Measurements from ENCODE around the gene ZBED4. TPM values are rescaled to one million over a fixed set of nuclear protein-coding genes. Genes with fewer than 3 reads are reported as not detected.
A peak's percentile ranks its signal among the peaks of the same experiment; 100 is the strongest.

Gene ZBED4
- total and polyA plus RNA-seq, 2 of the 13 experiments (the other 11 are each of a cell fraction or from before 2014, with no cell fraction given) = 5.4 to 9.6 TPM

DNA sequence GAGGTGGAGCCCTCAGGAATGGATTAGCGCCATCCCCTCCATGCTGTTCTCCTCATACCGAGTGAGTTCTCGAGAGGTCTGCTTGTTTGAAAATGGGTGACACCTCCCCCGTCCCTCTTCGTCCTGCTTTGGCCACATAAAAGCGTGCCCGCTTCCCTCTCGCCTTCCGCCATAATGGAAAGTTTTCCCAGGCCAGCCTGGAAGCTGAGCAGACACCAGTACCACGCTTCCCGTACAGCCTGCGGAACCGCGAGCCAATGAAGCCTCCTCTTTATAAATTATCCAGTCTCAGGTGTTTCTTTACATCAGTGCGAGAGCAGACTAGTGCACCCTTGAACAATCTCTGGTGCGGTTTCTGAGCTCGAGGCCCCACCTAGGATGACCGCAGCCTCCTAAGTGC lies 51.8 kb downstream of the ZBED4 start:
- no peak for TF ChIP-seq ZNF614 (CRISPR knock-in tag; IDR thresholded peaks at IDR 0.05; ENCODE audit: borderline replicate concordance)
- no peak for TF ChIP-seq ZNF513 (CRISPR knock-in tag; conservative IDR thresholded peaks at IDR 0.05)
- no peak for TF ChIP-seq SALL1 (CRISPR knock-in tag; IDR thresholded peaks at IDR 0.05)
- no peak for TF ChIP-seq NR2F1 (CRISPR knock-in tag; IDR thresholded peaks at IDR 0.05)
- Histone ChIP-seq H3K4me1 (ENCODE audit: insufficient read depth, low read length) (peaks cover 6% of the 10 kb centered on the region), H4K20me1 (ENCODE audit: insufficient read depth, low read length) (peaks cover 3% of the 10 kb centered on the region; the same call in 1 of the 2 replicates), H3K27ac (ENCODE audit: extremely low read length, insufficient read depth, low read length) (no peak overlapping the region), H3K36me3 (replicated peaks in 1 of 2; ENCODE audit: control insufficient read depth in 1 of 2, insufficient read depth in 2 of 2, low read length in 2 of 2) (peaks cover 7 to 29% of the 10 kb centered on the region in 2 experiments; a peak in 4 of 5 replicates), H3K79me2 (ENCODE audit: insufficient read depth, low read length) (no peaks in the 10 kb centered on the region), H3K27me3 (ENCODE audit: control insufficient read depth in 1 of 2, insufficient read depth in 2 of 2, low read length in 2 of 2) (no peaks in the 10 kb centered on the region), H3K9ac (ENCODE audit: insufficient read depth, low read depth, low read length) (no peak overlapping the region), H3K9me3 (ENCODE audit: low read length) (no peaks in the 10 kb centered on the region), H3K4me3 (replicated peaks in 1 of 3; ENCODE audit: insufficient read depth in 1 of 3, low read depth in 2 of 3, low read length in 3 of 3) (no peak overlapping the region), H2AFZ (ENCODE audit: low read length) (no peak overlapping the region), H3K4me2 (ENCODE audit: low read depth, low read length) (no peak overlapping the region)
- no TSS peak for BruUV-seq (replicated peaks)
- DNase-seq (ENCODE audit: low spot score) = no peak
- in situ Hi-C loops (cut with HindIII; ENCODE audit: extremely low pct_ligation_motif_present, low pct_unique_long_range_greater_than_20kb) = no loop called here
- POLR2A ChIA-PET = no interaction called here
- intact Hi-C loops (cut with micrococcal nuclease; ENCODE audit: unreplicated experiment) = no loop called here
- 96% methylated on average over 17 of the region's 18 CpGs for WGBS (ENCODE audit: low lambda C conversion rate)
- no peak for FAIRE-seq
- ATAC-seq = no peak
- CTCF ChIA-PET (ENCODE audit: low intra/inter-chr PET ratio, low total read pairs) = no interaction called here

- TF ChIP-seq AGO2 (optimal IDR thresholded peaks at IDR 0.05; ENCODE audit: low read depth, low read length) (peak; percentile 49), TAF15 (IDR thresholded peaks at IDR 0.05; ENCODE audit: low read depth, low read length, poor library complexity, severe bottlenecking) (no peak)
- H3K4me3 ChIP-seq (replicated peaks in 1 of 3; ENCODE audit: insufficient read depth in 1 of 3, low read depth in 2 of 3, low read length in 3 of 3) = no peak overlapping the region
- CTCF ChIA-PET (ENCODE audit: low intra/inter-chr PET ratio, low total read pairs) = no interaction called here
- DNase-seq (ENCODE audit: low spot score) = no peak
- H3K4me2 ChIP-seq (ENCODE audit: low read depth, low read length) = no peak overlapping the region
- no peaks in the 10 kb centered on the region for H3K27me3 ChIP-seq (ENCODE audit: control insufficient read depth in 1 of 2, insufficient read depth in 2 of 2, low read length in 2 of 2)
- no peaks in the 10 kb centered on the region for H3K79me2 ChIP-seq (ENCODE audit: insufficient read depth, low read length)
- intact Hi-C loops (cut with micrococcal nuclease; ENCODE audit: unreplicated experiment) (no loop called here), in situ Hi-C loops (cut with HindIII; ENCODE audit: extremely low pct_ligation_motif_present, low pct_unique_long_range_greater_than_20kb) (no loop called here)
- POLR2A ChIA-PET = no interaction called here
- H4K20me1 ChIP-seq (ENCODE audit: insufficient read depth, low read length) = peaks cover 3% of the 10 kb centered on the region; the same call in 1 of the 2 replicates
- H2AFZ ChIP-seq (ENCODE audit: low read length) = no peak overlapping the region
- 95% methylated on average over 12 of the region's 28 CpGs for WGBS (ENCODE audit: low lambda C conversion rate)
- H3K4me1 ChIP-seq (ENCODE audit: insufficient read depth, low read length) = peaks cover 12% of the 10 kb centered on the region
- H3K9me3 ChIP-seq (ENCODE audit: low read length) = no peaks in the 10 kb centered on the region
- ATAC-seq = no peak
- no TSS peak for BruUV-seq (replicated peaks)
- H3K36me3 ChIP-seq (replicated peaks in 1 of 2; ENCODE audit: control insufficient read depth in 1 of 2, insufficient read depth in 2 of 2, low read length in 2 of 2) = peaks cover 7 to 36% of the 10 kb centered on the region in 2 experiments; a peak in 4 of 5 replicates
- no peak overlapping the region for H3K27ac ChIP-seq (ENCODE audit: extremely low read length, insufficient read depth, low read length)
- no peak overlapping the region for H3K9ac ChIP-seq (ENCODE audit: insufficient read depth, low read depth, low read length)
- FAIRE-seq = no peak
Observed at GRCh38 chr22:49906071-49906798, 52.6 kb downstream of the ZBED4 start.

Measured in HepG2 (cell line).